RWPE1 (cell line): ENCODE data around the gene DACH1.

ENCODE experiments used
- CTCF ChIA-PET: fragments of 350-600 bp; sonication (Branson Sonifier 250); formaldehyde crosslinking; extraction: SDS; loops from one replicate; lab custom pipeline; 2021; lab: Yijun Ruan, JAX
- POLR2A ChIA-PET: fragments of 400-600 bp; formaldehyde crosslinking; extraction: SDS; loops from one replicate; lab custom pipeline; 2020; ENCODE audit warnings: antibody characterized with exemption; ENCODE audit not compliant: low non-redundant PET; lab: Yijun Ruan, JAX
- DNase-seq: peaks from one replicate; pipeline ENCODE4 v3.0.0; 2012; ENCODE audit warnings: low spot score
- H3K27ac ChIP-seq: fragments of 450-650 bp; 2 replicates; pipeline ENCODE4 v1.5.1; 2017
- TF ChIP-seq, protein P1 (sequence below): fragments of 450-650 bp; conservative IDR thresholded peaks from 2 replicates; pipeline ENCODE4 v1.5.1; 2017; ENCODE audit warnings: low read depth, mild to moderate bottlenecking

DACH1 gene

DNA sequence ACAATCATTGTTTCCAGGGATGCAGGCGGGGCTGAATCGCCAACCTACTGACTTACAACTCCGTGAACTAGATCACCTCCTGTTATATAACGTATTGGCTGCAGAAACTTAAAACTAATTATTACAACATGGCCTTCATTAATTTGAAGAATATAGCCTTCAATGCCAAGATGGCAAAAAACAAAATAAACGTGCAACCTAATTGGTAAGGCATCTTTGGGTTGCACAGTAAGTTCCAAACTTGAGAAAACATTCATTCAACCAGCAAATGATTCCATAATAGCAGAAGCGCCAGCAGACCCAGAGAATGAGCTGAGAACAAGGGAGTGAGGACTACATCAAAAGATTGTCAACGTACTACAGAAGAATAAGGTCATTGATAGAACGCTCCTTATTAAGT, 39.8 kb downstream of the DACH1 start:
- CTCF ChIA-PET: interaction anchor here (0.7 kb wide), 1 partner anchor 161 kb away, joined by 4 read pairs; no protein-coding TSS in a partner anchor
- TF ChIP-seq, protein P1, sequence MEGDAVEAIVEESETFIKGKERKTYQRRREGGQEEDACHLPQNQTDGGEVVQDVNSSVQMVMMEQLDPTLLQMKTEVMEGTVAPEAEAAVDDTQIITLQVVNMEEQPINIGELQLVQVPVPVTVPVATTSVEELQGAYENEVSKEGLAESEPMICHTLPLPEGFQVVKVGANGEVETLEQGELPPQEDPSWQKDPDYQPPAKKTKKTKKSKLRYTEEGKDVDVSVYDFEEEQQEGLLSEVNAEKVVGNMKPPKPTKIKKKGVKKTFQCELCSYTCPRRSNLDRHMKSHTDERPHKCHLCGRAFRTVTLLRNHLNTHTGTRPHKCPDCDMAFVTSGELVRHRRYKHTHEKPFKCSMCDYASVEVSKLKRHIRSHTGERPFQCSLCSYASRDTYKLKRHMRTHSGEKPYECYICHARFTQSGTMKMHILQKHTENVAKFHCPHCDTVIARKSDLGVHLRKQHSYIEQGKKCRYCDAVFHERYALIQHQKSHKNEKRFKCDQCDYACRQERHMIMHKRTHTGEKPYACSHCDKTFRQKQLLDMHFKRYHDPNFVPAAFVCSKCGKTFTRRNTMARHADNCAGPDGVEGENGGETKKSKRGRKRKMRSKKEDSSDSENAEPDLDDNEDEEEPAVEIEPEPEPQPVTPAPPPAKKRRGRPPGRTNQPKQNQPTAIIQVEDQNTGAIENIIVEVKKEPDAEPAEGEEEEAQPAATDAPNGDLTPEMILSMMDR: no peak

DNA sequence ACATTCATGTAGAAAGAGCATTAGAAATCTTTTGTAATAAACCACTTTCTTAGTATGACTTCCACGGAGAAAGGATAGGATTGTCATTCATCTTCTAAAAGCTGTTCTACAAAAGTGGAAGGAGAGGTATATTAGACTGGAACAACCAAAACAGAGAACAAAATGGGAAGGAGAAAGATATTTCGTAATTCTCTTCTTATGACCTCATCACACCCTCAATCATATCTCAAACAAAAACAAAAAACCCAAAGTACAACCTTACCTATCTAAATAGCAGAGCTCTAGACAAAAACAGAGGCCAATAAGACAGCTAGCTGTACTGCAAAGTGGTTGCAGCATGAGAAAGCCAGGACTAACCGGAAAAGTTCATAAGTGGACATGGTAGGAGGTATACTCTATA, 46.3 kb downstream of the DACH1 start:
- POLR2A ChIA-PET: no interaction called here
- DNase-seq: no peak
- CTCF ChIA-PET: no interaction called here
- no peak overlapping the region for H3K27ac ChIP-seq
- TF ChIP-seq, protein P1: no peak

More for the DNA sequence above, 39.8 kb downstream of the DACH1 start:
- no peak for DNase-seq
- no peak overlapping the region for H3K27ac ChIP-seq
- POLR2A ChIA-PET: no interaction called here

DNA sequence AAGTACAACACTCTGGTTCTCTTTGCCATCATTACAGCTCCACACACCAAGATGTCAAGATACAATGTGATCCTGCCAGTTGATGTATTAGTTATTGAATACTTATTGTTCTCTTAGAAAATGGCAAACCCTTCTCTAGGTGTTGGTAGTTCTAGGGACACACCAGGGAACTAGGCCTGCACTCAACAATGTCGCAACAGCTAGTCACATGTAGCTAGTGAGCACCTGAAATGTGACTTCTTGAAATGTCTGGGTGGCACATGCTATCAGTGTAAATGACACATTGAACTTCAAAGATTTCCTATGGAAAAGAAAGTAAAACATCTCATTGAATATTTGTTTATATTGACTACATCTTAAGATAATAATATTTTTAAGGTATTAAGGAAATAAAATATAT, 49.7 kb downstream of the DACH1 start:
- TF ChIP-seq, protein P1: no peak
- CTCF ChIA-PET: no interaction called here
- DNase-seq: no peak
- POLR2A ChIA-PET: no interaction called here
- H3K27ac ChIP-seq: no peak overlapping the region

DNA sequence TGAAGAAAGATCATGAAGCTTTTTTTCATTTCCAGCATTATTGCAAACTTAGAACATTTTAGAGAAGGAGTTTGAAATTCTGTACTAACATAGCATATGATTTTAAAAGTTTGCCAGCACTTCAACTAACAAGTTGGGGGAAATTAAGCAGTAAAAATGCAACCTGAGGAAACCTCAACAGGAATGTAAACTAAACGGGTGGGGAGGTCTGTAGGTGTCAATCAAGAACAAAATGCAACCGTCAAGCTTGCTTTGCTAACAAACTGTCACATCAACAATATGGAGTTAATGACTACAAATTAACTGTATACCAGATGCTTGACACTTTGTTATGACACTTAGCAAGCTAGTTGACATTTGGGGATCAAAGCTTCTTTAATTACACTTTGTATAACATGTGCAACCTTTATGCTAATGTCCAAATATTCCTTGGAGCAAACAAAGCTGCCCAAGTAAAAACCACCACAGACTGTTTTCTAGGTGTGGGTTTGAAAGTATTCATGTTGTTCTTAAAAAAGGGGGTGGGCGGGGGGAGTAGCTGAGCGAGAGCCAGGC, 52.1 kb downstream of the DACH1 start:
- DNase-seq: no peak
- ChIA-PET CTCF (interaction anchor here (0.6 kb wide), 1 partner anchor 30 kb away, joined by 4 read pairs; no protein-coding TSS in a partner anchor), POLR2A (no interaction called here)
- no peak overlapping the region for H3K27ac ChIP-seq
- TF ChIP-seq, protein P1: no peak

DNA sequence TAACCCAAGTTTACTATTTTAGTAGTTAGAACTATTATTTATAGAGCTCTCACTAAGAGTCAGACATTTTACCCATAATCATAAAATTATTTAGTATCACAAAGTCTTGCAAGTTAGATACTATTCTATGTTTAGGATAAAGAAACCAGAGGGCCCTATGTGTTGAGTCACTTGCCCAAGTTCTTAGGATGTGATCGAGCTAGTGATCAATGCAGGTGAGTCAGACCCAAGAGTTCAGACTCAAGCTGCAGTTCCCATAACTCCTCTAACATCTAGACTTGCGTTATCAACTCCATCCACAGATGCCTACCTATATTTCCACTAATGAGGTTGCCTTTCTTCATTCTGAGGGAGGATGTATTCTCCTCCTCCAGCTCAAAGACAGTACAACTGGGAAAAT, 53.8 kb downstream of the DACH1 start:
- CTCF ChIA-PET: no interaction called here
- TF ChIP-seq, protein P1: no peak
- POLR2A ChIA-PET: no interaction called here
- DNase-seq: no peak
- no peak overlapping the region for H3K27ac ChIP-seq

DNA sequence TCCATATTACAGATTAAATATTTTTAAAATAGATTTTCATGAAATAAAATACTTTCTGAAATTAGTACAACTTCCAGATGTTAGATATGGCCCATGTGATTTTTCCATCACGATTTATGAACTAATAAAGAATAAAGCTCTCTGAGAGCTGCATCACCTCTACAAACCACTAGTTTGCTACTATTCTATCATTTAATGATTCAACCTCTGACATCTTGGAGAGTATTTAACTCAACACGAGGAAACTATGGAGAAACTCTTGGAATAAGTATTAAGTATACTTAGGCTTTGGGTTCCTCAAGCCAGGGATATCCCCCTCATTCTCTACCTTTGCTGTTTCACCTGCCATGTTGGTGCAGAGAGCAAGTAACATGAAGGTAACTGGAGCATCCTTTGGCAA, 55.7 kb downstream of the DACH1 start:
- TF ChIP-seq, protein P1: no peak
- no peak overlapping the region for H3K27ac ChIP-seq
- ChIA-PET POLR2A (no interaction called here), CTCF (interaction anchor here (0.6 kb wide), 1 partner anchor 8 kb away, joined by 7 read pairs; no protein-coding TSS in a partner anchor)
- no peak for DNase-seq
